M059J (cell line): ENCODE results near the gene HOXC6. TPM values are rescaled to one million over a fixed set of nuclear protein-coding genes. Genes with fewer than 3 reads are reported as not detected.
A peak's percentile ranks its signal among the peaks of the same experiment; 100 is the strongest.
"Not testable (repeated sequence)": the region's sequence is repeated elsewhere in the genome, so short reads cannot be mapped to it uniquely, and the experiment has no call there.

Experiments used
- DNase-seq: peaks from one replicate; pipeline ENCODE4 v3.0.0-alpha.2; 2012; ENCODE audit warnings: low read depth
- total RNA-seq: library from RNA; depleted of rRNA; stranded (reverse); fragments of >200 nt; shearing (Covaris generic); gene quantifications from 2 replicates; pipeline ENCODE4 v1.2.3, GENCODE V29; 2014; rRNA removed

The HOXC6 gene
- total RNA-seq, 1 experiment from 2014 or later = 5.2 TPM

DNA sequence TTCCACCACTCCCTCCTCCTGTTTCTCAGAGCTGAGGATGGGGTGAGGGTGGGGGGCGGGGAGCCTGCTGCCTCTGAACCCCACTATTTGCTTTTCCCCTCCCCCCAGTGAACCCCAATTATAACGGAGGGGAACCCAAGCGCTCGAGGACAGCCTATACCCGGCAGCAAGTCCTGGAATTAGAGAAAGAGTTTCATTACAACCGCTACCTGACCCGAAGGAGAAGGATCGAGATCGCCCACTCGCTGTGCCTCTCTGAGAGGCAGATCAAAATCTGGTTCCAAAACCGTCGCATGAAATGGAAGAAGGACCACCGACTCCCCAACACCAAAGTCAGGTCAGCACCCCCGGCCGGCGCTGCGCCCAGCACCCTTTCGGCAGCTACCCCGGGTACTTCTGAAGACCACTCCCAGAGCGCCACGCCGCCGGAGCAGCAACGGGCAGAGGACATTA, 26.5 kb downstream of the HOXC6 start:
- no peak for DNase-seq

DNA sequence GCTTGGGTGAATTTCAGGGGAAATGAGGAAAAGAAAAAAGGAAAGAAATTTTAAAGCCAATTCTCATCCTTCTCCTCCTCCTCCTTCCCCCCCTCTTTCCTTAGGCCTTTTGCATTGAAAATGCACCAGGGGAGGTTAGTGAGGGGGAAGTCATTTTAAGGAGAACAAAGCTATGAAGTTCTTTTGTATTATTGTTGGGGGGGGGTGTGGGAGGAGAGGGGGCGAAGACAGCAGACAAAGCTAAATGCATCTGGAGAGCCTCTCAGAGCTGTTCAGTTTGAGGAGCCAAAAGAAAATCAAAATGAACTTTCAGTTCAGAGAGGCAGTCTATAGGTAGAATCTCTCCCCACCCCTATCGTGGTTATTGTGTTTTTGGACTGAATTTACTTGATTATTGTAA, 27.3 kb downstream of the HOXC6 start:
- no peak for DNase-seq

DNA sequence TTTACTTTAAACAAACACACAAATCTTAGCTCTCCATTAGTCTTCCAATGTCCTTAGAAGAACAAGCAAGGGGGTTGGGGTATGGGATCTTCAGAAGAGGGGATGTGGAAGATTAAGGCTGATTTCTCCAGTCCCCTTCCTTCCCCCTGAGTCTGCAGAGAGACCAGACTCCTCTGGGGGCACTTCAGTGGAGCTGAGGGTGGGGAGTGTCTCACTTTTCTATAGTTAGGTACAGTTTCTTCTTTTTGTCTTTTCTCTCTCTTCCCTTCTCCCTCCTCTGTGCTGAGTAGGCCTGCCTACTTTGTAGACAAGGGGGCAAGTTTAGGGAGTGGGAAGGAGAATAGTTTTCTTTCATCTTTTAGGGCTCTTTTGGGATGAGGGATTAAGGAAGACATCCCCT, 27.9 kb downstream of the HOXC6 start:
- no peak for DNase-seq

DNA sequence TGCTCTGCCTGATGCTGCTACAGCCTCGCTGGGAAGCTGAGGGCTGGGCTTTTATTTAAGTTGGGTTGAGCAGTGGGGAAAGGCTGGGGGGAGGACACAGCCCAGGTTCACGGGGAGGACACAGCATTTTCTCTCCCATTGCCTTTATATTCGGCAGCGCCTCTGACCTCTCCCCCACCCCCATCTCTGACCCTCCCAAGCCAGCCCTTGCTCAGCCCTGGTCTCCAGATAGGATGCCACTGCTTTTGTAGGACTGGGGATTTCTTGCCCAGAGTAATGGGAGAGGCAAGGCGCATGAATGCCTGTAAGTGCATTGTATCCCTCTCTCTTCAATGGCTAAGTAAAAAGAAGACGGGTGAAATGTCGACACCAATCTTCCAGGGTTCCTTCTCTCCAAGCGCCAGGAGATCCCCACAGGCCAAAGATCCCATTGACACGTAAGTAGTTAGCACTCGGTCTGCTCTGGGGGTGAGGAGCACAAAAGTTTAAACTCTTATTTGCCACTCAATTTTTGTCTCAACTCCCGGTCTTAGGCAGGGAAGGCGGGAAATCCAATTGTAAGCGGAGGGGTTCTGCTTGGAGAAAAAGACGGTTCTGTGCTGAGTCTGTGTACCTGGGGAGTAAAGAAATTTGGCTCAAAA, 30.0 kb downstream of the HOXC6 start:
- no peak for DNase-seq

DNA sequence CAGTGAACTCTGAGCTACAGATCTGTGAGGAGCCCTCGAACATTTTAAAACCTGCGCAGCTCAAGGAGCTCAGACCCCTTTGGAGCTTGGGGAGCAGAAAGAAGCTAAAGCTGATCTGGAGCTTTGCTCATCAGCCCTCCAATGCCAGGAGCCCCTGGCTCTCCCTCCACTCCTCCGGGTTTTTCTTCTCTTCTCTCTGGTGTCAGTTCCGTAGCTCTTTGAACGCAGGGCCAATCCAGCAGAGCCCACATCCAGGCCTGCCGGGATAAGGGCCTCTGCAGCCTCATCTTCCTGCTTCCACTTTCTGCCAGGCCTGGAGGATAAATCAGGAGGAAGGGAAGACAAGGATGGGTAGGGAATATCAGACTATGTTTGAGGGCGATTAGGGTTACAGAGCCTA, 31.4 kb downstream of the HOXC6 start:
- DNase-seq = no peak

GRCh38 chr12:54060174-54060974, 32.1 kb downstream of the HOXC6 start:
- DNase-seq = no peak

DNA sequence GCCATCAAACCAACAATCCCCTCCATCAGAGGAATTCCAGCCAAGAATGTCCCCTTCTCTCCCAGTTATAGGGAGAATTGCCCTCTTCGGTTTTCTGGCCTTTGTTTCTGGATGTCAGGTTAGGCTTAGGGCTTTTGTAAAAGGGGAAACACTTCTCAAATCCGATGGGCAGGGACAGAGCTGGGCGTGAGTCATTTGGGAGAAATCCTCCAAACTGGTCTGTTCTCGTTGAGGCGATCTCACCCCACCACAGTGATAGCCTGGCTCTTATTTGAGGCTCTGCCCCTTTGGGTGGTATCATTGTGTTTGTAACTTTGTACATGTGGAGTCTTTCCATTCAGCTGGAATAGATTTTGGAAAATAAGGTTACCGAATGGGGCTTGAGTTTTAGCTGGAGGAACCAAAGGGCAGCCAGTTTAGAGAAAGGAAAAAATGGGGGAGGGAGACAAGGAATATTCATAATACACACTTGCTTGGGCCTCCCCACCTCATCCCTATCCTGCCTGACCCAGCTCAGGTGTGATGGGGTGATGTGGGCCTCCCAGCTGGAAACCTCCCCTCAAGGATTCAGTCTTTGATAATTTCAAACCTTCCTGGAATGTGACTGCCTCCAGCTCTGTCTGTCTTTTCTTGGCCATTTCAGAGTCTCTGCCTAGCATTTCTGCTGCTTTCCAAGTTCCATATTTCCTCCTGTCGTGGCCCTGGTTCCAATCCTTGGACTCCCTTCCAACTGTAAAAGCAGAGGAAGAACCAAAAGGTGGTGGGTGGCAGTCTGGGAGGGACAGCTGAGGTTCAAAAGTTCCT, 32.9 kb downstream of the HOXC6 start:
- DNase-seq = no peak

DNA sequence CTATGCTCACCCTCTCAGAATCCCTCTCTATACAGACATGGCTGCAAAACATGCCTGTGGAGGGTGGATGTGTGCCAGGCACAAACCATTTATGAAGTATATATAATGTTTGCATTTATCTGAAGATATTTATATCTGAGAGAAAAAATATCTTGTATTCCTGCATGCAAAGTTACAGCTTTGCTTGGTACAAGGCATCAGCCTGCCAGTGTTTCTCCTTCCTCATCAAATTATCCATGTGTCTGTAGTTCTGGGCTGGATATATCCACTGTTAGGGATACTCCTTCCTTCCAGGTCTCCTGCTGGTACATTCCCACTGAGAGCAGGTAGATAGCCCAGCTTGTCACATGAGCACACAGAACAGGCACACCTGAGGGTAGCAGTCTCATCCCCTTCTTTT, 37.4 kb downstream of the HOXC6 start:
- DNase-seq = no peak

- no peak for DNase-seq
Measured at GRCh38 chr12:54066408-54066807, 38.2 kb downstream of the HOXC6 start.

GRCh38 chr12:54068418-54069070, 40.3 kb downstream of the HOXC6 start:
- DNase-seq = peak; percentile 33

GRCh38 chr12:54071942-54072341, 43.7 kb downstream of the HOXC6 start:
- DNase-seq = no peak

- DNase-seq = no peak
Measured at GRCh38 chr12:54074308-54074707, 46.1 kb downstream of the HOXC6 start.

GRCh38 chr12:54075409-54075808, 47.2 kb downstream of the HOXC6 start:
- no peak for DNase-seq

DNA sequence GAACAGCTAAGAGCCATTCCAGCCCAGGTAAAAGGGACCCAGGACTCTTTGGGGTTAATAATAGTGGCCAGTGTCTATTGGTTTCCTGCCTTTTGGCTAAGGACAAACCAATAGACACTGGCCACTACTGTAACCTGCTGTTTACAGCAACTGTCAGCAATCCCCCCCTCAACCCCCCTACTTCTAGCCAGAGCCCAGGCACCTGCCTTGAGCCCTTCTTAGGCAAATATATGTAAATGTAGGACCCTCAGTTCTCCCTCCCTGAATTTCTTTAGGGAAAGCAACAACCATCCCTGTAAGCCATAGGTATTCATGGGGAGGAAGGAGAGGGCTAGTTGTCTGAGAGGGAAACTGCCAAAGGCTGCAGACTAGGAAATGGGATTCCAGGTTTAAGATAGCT, 47.7 kb downstream of the HOXC6 start:
- no peak for DNase-seq

- DNase-seq = not testable (repeated sequence)
Measured at GRCh38 chr12:54077843-54078242, 49.6 kb downstream of the HOXC6 start.

DNA sequence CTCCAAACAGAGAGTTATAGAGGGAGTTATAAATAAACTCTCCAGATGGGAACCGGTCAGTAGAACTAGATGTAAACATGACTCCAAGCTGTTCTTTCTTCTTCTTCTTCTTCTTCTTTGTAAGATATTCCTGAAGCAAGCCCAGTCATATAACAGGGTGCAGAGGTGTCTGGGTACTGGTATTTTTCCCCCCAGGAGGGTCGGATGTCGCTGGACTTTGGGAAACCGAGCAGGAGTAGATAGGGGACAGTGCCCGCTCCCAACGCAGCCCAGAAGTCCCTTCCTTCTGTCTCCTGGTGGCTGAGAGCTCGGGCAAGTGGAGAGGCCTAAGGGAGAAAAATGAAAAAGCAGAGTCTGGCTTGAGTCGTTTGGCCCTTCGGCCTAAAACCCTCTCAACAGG, 50.9 kb downstream of the HOXC6 start:
- DNase-seq = not testable (repeated sequence)

Other genes with a start within 250 kb of the HOXC6 start
- 27.8 and 31.2 TPM in 2 replicates for gene HOXC13, start 89.6 kb upstream of the HOXC6 start, total RNA-seq
- gene HOXC12, start 73.5 kb upstream of the HOXC6 start, total RNA-seq = not detected in 2 replicates
- 1.7 and 1.9 TPM in 2 replicates for gene HOXC11, start 55.3 kb upstream of the HOXC6 start, total RNA-seq
- gene HOTAIR, start 53.5 kb upstream of the HOXC6 start, total RNA-seq = 5.0 and 7.4 TPM in 2 replicates
- gene HOXC10, start 43.3 kb upstream of the HOXC6 start, total RNA-seq = 15.0 and 15.3 TPM in 2 replicates
- 4.9 and 5.7 TPM in 2 replicates for gene HOXC9, start 28.3 kb upstream of the HOXC6 start, total RNA-seq
- 0.84 and 1.2 TPM in 2 replicates for gene HOXC8, start 19.5 kb upstream of the HOXC6 start, total RNA-seq
- 0.25 TPM in 1 of 2 replicates, not detected in the other for gene HOXC5, start 4.6 kb downstream of the HOXC6 start, total RNA-seq
- gene HOXC4, start 25.4 kb downstream of the HOXC6 start, total RNA-seq = 1.9 and 4.3 TPM in 2 replicates
- 36.9 and 38.2 TPM in 2 replicates for gene SMUG1, start 160.5 kb downstream of the HOXC6 start, total RNA-seq